Measurements from ENCODE around the gene TNFRSF8. TPM values are rescaled to one million over a fixed set of nuclear protein-coding genes. Genes with fewer than 3 reads are reported as not detected.

TNFRSF8 gene
- polyA plus RNA-seq, 1 donor, result 0.34 TPM

GRCh38 chr1:12159816-12160215, 96.7 kb downstream of the TNFRSF8 start:
- no peak for DNase-seq

- DNase-seq, result no peak
Measured at GRCh38 chr1:12161324-12161661, 98.2 kb downstream of the TNFRSF8 start.

- DNase-seq, result no peak
Measured at GRCh38 chr1:12161662-12162458, 98.8 kb downstream of the TNFRSF8 start.

GRCh38 chr1:12162459-12163137, 99.5 kb downstream of the TNFRSF8 start:
- DNase-seq, result no peak

- no peak for DNase-seq
Measured at GRCh38 chr1:12163210-12163609, 100.1 kb downstream of the TNFRSF8 start.

GRCh38 chr1:12164210-12164609, 101.1 kb downstream of the TNFRSF8 start:
- DNase-seq, result no peak

- DNase-seq, result no peak
Measured at GRCh38 chr1:12165342-12165741, 102.2 kb downstream of the TNFRSF8 start.

- DNase-seq, result peak; percentile 67
Measured at GRCh38 chr1:12166834-12167492, 103.9 kb downstream of the TNFRSF8 start, which contains the start of gene TNFRSF1B. Gene TNFRSF1B (plus strand): TSS chr1:12166991. CDS start chr1:12167092, 101 bp downstream.

- DNase-seq, result no peak
Measured at GRCh38 chr1:12167493-12168429, 104.7 kb downstream of the TNFRSF8 start.

GRCh38 chr1:12168451-12169160, 105.5 kb downstream of the TNFRSF8 start:
- DNase-seq, result no peak

GRCh38 chr1:12169442-12170135, 106.5 kb downstream of the TNFRSF8 start:
- DNase-seq, result no peak

- DNase-seq, result no peak
Measured at GRCh38 chr1:12170263-12170671, 107.2 kb downstream of the TNFRSF8 start.

- no peak for DNase-seq
Measured at GRCh38 chr1:12171206-12172041, 108.3 kb downstream of the TNFRSF8 start.

- no peak for DNase-seq
Measured at GRCh38 chr1:12172042-12172851, 109.1 kb downstream of the TNFRSF8 start.

GRCh38 chr1:12173041-12173509, 110.0 kb downstream of the TNFRSF8 start:
- no peak for DNase-seq

- no peak for DNase-seq
Measured at GRCh38 chr1:12173631-12174121, 110.6 kb downstream of the TNFRSF8 start.

GRCh38 chr1:12174924-12175810, 112.1 kb downstream of the TNFRSF8 start:
- no peak for DNase-seq
